ENCODE measurements around the gene PVALEF.

DNA sequence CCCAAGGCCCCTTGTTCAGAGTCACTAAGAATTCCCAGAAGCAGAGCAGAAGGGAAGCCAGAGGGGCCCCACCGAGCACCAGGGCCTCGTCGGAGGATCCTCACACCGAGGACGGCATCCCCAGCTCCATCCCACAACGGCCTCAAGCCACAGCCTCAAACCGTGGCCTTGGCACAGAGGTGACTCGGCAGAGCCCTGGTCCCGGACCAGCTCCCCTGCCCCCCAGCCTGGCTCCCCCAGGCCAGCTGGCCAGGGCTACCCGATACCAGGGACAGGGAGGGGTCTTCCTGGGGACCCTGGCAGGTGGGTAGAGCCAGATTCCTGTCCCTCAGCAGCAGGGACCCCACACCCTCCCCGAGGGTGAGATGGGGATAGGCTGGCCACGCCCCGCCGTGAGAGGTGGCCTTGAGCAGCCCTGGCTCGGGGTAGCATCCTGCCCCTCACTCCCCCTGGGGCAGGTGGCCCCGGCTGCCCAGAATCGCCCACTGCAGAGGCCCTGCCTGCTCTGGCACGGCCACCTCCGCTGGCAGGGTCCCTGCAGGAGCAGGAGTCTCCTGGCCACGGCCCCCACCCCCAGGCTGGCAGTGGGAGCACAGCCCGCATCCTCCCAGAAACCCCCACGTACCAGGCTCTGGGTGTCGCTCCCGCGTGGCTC, 5.6 kb upstream of the PVALEF start:
- no peak for TF ChIP-seq POLR2A (IDR thresholded peaks at IDR 0.05)
- TF ChIP-seq, protein P1, sequence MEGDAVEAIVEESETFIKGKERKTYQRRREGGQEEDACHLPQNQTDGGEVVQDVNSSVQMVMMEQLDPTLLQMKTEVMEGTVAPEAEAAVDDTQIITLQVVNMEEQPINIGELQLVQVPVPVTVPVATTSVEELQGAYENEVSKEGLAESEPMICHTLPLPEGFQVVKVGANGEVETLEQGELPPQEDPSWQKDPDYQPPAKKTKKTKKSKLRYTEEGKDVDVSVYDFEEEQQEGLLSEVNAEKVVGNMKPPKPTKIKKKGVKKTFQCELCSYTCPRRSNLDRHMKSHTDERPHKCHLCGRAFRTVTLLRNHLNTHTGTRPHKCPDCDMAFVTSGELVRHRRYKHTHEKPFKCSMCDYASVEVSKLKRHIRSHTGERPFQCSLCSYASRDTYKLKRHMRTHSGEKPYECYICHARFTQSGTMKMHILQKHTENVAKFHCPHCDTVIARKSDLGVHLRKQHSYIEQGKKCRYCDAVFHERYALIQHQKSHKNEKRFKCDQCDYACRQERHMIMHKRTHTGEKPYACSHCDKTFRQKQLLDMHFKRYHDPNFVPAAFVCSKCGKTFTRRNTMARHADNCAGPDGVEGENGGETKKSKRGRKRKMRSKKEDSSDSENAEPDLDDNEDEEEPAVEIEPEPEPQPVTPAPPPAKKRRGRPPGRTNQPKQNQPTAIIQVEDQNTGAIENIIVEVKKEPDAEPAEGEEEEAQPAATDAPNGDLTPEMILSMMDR (IDR thresholded peaks at IDR 0.05 in 4 of 5, conservative IDR thresholded peaks at IDR 0.05 in 1 of 5) = no peak
